ENCODE data around the gene DDI2.

DNA sequence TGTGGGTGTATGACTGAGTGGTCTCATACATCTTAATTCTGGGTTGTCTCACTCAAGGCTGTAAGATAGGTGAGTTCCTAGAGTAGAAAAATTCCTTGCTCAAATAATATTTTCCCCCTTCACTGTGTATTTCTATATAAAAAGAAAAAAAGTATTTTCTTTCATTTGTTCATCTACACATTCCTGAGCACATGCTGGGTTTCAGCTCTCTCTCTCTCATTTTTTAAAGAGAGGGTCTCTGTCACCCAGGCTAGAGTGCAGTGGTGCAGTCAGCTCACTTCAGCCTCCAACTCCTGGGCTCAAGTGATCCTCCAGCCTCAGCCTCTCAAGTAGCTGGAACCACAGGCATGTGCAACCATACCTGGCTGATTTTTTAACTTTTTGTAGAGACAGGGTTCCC is 22.0 kb downstream of the DDI2 start:
- TF ChIP-seq, protein P1, sequence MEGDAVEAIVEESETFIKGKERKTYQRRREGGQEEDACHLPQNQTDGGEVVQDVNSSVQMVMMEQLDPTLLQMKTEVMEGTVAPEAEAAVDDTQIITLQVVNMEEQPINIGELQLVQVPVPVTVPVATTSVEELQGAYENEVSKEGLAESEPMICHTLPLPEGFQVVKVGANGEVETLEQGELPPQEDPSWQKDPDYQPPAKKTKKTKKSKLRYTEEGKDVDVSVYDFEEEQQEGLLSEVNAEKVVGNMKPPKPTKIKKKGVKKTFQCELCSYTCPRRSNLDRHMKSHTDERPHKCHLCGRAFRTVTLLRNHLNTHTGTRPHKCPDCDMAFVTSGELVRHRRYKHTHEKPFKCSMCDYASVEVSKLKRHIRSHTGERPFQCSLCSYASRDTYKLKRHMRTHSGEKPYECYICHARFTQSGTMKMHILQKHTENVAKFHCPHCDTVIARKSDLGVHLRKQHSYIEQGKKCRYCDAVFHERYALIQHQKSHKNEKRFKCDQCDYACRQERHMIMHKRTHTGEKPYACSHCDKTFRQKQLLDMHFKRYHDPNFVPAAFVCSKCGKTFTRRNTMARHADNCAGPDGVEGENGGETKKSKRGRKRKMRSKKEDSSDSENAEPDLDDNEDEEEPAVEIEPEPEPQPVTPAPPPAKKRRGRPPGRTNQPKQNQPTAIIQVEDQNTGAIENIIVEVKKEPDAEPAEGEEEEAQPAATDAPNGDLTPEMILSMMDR (IDR thresholded peaks at IDR 0.05; ENCODE audit: poor library complexity, severe bottlenecking): no peak
- no peak for TF ChIP-seq POLR2AphosphoS5 (IDR thresholded peaks at IDR 0.05)
- TF ChIP-seq EP300 (conservative IDR thresholded peaks at IDR 0.05; ENCODE audit: poor library complexity, severe bottlenecking): no peak
- no peak for TF ChIP-seq MXI1 (conservative IDR thresholded peaks at IDR 0.05; ENCODE audit: poor library complexity, severe bottlenecking)
- TF ChIP-seq, protein P2, sequence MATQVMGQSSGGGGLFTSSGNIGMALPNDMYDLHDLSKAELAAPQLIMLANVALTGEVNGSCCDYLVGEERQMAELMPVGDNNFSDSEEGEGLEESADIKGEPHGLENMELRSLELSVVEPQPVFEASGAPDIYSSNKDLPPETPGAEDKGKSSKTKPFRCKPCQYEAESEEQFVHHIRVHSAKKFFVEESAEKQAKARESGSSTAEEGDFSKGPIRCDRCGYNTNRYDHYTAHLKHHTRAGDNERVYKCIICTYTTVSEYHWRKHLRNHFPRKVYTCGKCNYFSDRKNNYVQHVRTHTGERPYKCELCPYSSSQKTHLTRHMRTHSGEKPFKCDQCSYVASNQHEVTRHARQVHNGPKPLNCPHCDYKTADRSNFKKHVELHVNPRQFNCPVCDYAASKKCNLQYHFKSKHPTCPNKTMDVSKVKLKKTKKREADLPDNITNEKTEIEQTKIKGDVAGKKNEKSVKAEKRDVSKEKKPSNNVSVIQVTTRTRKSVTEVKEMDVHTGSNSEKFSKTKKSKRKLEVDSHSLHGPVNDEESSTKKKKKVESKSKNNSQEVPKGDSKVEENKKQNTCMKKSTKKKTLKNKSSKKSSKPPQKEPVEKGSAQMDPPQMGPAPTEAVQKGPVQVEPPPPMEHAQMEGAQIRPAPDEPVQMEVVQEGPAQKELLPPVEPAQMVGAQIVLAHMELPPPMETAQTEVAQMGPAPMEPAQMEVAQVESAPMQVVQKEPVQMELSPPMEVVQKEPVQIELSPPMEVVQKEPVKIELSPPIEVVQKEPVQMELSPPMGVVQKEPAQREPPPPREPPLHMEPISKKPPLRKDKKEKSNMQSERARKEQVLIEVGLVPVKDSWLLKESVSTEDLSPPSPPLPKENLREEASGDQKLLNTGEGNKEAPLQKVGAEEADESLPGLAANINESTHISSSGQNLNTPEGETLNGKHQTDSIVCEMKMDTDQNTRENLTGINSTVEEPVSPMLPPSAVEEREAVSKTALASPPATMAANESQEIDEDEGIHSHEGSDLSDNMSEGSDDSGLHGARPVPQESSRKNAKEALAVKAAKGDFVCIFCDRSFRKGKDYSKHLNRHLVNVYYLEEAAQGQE (IDR thresholded peaks at IDR 0.05; ENCODE audit: borderline replicate concordance): no peak

All from neural cell (in vitro differentiated cells).